Neural cell (in vitro differentiated cells): ENCODE measurements around the gene PCNX1. TPM values are rescaled to one million over a fixed set of nuclear protein-coding genes. Genes with fewer than 3 reads are reported as not detected.

Experiments used
- H2AFZ ChIP-seq: fragments of 200-600, 300-800 bp; sonication (generic), shearing (Covaris generic); 2 replicates; pipeline ENCODE4 v1.6.0; 2014; ENCODE audit warnings: low read depth, mild to moderate bottlenecking, antibody characterized with exemption, low read length, moderate library complexity
- H3F3A ChIP-seq: fragments of 200-600 bp; shearing (Covaris generic); 2 replicates; pipeline ENCODE4 v1.6.1; 2016; ENCODE audit warnings: mild to moderate bottlenecking, moderate library complexity, mixed read lengths, antibody characterized with exemption, low read length; ENCODE audit not compliant: insufficient read depth, poor library complexity, severe bottlenecking
- H3K27ac ChIP-seq: fragments of 200-600, 300-800 bp; sonication (generic), shearing (Covaris generic); 2 replicates; pipeline ENCODE4 v1.5.1; 2014; ENCODE audit warnings: mild to moderate bottlenecking, low read length, moderate library complexity
- H3K27me3 ChIP-seq: fragments of 300-800, 200-600 bp; sonication (generic), shearing (Covaris generic); 2 replicates; pipeline ENCODE4 v1.6.0; 2014; ENCODE audit warnings: mild to moderate bottlenecking, low read depth, low read length, moderate library complexity; ENCODE audit not compliant: insufficient read depth
- H3K36me3 ChIP-seq: fragments of 300-800, 200-600 bp; sonication (generic), shearing (Covaris generic); 2 replicates; pipeline ENCODE4 v1.5.1; 2014; ENCODE audit warnings: mild to moderate bottlenecking, antibody characterized with exemption, low read length, moderate library complexity; ENCODE audit not compliant: insufficient read depth
- H3K4me2 ChIP-seq: fragments of 300-800, 200-600 bp; sonication (generic), shearing (Covaris generic); 2 replicates; pipeline ENCODE4 v1.6.0; 2014; ENCODE audit warnings: mild to moderate bottlenecking, low read length
- H3K4me3 ChIP-seq: fragments of 300-800, 200-600 bp; sonication (generic), shearing (Covaris generic); 2 replicates; pipeline ENCODE4 v1.5.1; 2014; ENCODE audit warnings: mild to moderate bottlenecking, low read length, moderate library complexity
- H3K79me2 ChIP-seq: fragments of 200-600 bp; shearing (Covaris generic); replicated peaks from 2 replicates; pipeline ENCODE4 v1.6.0; 2014; ENCODE audit warnings: mild to moderate bottlenecking, low read length, moderate library complexity; ENCODE audit not compliant: insufficient read depth
- H3K9ac ChIP-seq: fragments of 300-800, 200-600 bp; sonication (generic), shearing (Covaris generic); 2 replicates; pipeline ENCODE4 v1.6.1; 2016; ENCODE audit warnings: mild to moderate bottlenecking, low read length, mixed read lengths
- H3K9me2 ChIP-seq: fragments of 200-600 bp; shearing (Covaris generic); 2 replicates; pipeline ENCODE4 v1.6.1; 2016; ENCODE audit warnings: mild to moderate bottlenecking, low read length, mixed read lengths; ENCODE audit not compliant: insufficient read depth
- H3K9me3 ChIP-seq: fragments of 200-600, 300-800 bp; sonication (generic), shearing (Covaris generic); 2 replicates; pipeline ENCODE4 v1.6.1; 2016; ENCODE audit warnings: mild to moderate bottlenecking, mixed run types, low read length, moderate library complexity, mixed read lengths
- H4K20me1 ChIP-seq: fragments of 200-600 bp; shearing (Covaris generic); 2 replicates; pipeline ENCODE4 v1.6.1; 2016; ENCODE audit warnings: mild to moderate bottlenecking, mixed run types; ENCODE audit not compliant: insufficient read depth
- EP300 ChIP-seq: fragments of 450-650 bp; conservative IDR thresholded peaks from 2 replicates; pipeline ENCODE4 v1.6.1; 2014; ENCODE audit warnings: antibody characterized with exemption, mild to moderate bottlenecking, moderate library complexity; ENCODE audit not compliant: poor library complexity, severe bottlenecking
- EZH2 ChIP-seq: fragments of 200-600, 300-800 bp; shearing (Covaris generic), sonication (generic); IDR thresholded peaks from 2 replicates; pipeline ENCODE4 v1.6.1; 2014; ENCODE audit warnings: antibody characterized with exemption, low read length, borderline replicate concordance, mild to moderate bottlenecking; ENCODE audit not compliant: insufficient read depth, poor library complexity, severe bottlenecking
- MXI1 ChIP-seq: fragments of 450-650 bp; conservative IDR thresholded peaks from 2 replicates; pipeline ENCODE4 v1.6.1; 2014; ENCODE audit warnings: antibody characterized with exemption, mild to moderate bottlenecking; ENCODE audit not compliant: poor library complexity, severe bottlenecking
- POLR2AphosphoS5 ChIP-seq: IDR thresholded peaks from 2 replicates; pipeline ENCODE4 v1.6.1; 2012
- RAD21 ChIP-seq: fragments of 450-650 bp; conservative IDR thresholded peaks from 2 replicates; pipeline ENCODE4 v1.6.1; 2014; ENCODE audit warnings: antibody characterized with exemption, mild to moderate bottlenecking, moderate library complexity
- SMC3 ChIP-seq: fragments of 450-650 bp; conservative IDR thresholded peaks from 2 replicates; pipeline ENCODE4 v1.6.1; 2014; ENCODE audit warnings: antibody characterized with exemption, mild to moderate bottlenecking, moderate library complexity; ENCODE audit not compliant: poor library complexity
- TAF1 ChIP-seq: IDR thresholded peaks from 2 replicates; pipeline ENCODE4 v1.6.1; 2012; ENCODE audit warnings: low read depth
- polyA plus RNA-seq: library from polyadenylated mRNA; depleted of rRNA; stranded (reverse); fragments of >200 nt; gene quantifications from 2 replicates; pipeline ENCODE4 v1.2.3, GENCODE V29; 2014
- TF ChIP-seq, protein P1 (sequence below): fragments of 450-650 bp; IDR thresholded peaks from 2 replicates; pipeline ENCODE4 v1.5.1; 2014; ENCODE audit warnings: antibody characterized with exemption, mild to moderate bottlenecking, moderate library complexity; ENCODE audit not compliant: poor library complexity, severe bottlenecking
- TF ChIP-seq, protein P2 (sequence below): IDR thresholded peaks from 2 replicates; pipeline ENCODE4 v1.6.1; 2012; ENCODE audit warnings: borderline replicate concordance

Gene PCNX1
- polyA plus RNA-seq, 1 donor from 2014 or later, result 23.7 TPM

DNA sequence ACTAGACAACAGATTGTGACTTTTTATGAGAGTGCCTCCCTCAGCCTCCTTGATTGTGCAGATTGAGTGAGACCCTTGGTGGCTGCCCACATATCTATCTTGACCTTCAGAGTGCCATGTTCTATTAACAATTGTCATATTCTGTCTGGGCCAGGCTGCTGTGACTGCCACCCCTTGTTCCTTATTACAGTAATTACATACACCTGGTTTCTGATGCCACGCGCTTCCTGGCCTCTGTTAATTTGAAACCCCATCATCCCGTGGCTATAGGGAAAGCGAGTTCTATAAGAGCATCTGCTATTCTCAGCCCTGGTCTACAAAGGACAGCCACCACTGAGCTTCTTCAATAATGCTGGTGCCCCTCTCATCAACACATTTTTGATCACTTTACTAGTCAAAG is 228.7 kb downstream of the PCNX1 start:
- Histone ChIP-seq H3K27ac (no peak overlapping the region), H3K9ac (no peak overlapping the region), H3K36me3 (no peaks in the 10 kb centered on the region), H2AFZ (no peak overlapping the region), H3K27me3 (no peaks in the 10 kb centered on the region), H3F3A (no peaks in the 10 kb centered on the region), H4K20me1 (no peaks in the 10 kb centered on the region), H3K79me2 (no peaks in the 10 kb centered on the region), H3K4me3 (no peak overlapping the region), H3K9me2 (no peaks in the 10 kb centered on the region), H3K9me3 (no peaks in the 10 kb centered on the region), H3K4me2 (no peak overlapping the region)
- TF ChIP-seq POLR2AphosphoS5 (no peak), SMC3 (no peak), EP300 (no peak), MXI1 (no peak), TAF1 (no peak)
- TF ChIP-seq, protein P1, sequence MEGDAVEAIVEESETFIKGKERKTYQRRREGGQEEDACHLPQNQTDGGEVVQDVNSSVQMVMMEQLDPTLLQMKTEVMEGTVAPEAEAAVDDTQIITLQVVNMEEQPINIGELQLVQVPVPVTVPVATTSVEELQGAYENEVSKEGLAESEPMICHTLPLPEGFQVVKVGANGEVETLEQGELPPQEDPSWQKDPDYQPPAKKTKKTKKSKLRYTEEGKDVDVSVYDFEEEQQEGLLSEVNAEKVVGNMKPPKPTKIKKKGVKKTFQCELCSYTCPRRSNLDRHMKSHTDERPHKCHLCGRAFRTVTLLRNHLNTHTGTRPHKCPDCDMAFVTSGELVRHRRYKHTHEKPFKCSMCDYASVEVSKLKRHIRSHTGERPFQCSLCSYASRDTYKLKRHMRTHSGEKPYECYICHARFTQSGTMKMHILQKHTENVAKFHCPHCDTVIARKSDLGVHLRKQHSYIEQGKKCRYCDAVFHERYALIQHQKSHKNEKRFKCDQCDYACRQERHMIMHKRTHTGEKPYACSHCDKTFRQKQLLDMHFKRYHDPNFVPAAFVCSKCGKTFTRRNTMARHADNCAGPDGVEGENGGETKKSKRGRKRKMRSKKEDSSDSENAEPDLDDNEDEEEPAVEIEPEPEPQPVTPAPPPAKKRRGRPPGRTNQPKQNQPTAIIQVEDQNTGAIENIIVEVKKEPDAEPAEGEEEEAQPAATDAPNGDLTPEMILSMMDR, result no peak

DNA sequence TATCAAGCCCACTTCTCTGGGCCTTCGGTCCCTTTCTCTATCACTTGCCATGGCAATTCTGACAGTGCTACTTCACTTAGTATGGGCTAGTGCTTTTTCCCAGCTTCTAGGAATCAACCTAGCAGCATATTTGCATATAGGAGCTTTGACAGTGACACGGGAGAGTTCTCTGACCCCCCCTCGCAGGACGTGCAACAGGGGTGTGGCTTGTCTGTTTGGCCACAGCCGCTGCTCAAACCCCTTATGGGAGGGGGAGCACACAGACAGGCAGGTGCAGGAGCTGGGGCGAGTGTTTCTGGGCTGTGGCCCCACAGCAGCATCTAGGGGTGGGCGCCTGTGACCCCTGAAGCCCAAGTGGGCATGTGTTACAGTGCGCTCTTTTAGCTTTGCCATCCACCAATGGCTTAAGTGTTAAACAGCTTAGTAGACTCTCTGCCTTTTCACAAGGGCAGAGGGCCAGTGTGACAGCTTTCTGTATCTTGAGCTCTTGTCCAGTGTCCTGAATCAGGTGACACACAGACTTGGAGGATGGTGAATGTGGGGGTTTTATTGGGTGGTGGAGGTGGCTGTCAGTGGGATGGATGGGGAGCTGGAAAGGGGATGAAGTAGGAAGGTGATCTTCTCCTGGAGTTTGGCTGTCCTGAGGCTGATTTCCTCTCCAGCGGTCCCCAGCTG is 229.3 kb downstream of the PCNX1 start:
- Histone ChIP-seq H3K4me3 (no peak overlapping the region), H2AFZ (no peak overlapping the region), H3K9me2 (no peaks in the 10 kb centered on the region), H4K20me1 (no peaks in the 10 kb centered on the region), H3K9me3 (no peaks in the 10 kb centered on the region), H3F3A (no peaks in the 10 kb centered on the region), H3K36me3 (no peaks in the 10 kb centered on the region), H3K4me2 (no peak overlapping the region), H3K27ac (no peak overlapping the region), H3K79me2 (no peaks in the 10 kb centered on the region), H3K27me3 (no peaks in the 10 kb centered on the region), H3K9ac (no peak overlapping the region)
- TF ChIP-seq POLR2AphosphoS5 (no peak), TAF1 (no peak), EZH2 (no peak), EP300 (no peak), RAD21 (no peak), SMC3 (no peak), MXI1 (no peak)
- TF ChIP-seq, protein P2, sequence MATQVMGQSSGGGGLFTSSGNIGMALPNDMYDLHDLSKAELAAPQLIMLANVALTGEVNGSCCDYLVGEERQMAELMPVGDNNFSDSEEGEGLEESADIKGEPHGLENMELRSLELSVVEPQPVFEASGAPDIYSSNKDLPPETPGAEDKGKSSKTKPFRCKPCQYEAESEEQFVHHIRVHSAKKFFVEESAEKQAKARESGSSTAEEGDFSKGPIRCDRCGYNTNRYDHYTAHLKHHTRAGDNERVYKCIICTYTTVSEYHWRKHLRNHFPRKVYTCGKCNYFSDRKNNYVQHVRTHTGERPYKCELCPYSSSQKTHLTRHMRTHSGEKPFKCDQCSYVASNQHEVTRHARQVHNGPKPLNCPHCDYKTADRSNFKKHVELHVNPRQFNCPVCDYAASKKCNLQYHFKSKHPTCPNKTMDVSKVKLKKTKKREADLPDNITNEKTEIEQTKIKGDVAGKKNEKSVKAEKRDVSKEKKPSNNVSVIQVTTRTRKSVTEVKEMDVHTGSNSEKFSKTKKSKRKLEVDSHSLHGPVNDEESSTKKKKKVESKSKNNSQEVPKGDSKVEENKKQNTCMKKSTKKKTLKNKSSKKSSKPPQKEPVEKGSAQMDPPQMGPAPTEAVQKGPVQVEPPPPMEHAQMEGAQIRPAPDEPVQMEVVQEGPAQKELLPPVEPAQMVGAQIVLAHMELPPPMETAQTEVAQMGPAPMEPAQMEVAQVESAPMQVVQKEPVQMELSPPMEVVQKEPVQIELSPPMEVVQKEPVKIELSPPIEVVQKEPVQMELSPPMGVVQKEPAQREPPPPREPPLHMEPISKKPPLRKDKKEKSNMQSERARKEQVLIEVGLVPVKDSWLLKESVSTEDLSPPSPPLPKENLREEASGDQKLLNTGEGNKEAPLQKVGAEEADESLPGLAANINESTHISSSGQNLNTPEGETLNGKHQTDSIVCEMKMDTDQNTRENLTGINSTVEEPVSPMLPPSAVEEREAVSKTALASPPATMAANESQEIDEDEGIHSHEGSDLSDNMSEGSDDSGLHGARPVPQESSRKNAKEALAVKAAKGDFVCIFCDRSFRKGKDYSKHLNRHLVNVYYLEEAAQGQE, result no peak
- TF ChIP-seq, protein P1, result no peak
